ENCODE data around the gene ELMOD1.

Gene ELMOD1

DNA sequence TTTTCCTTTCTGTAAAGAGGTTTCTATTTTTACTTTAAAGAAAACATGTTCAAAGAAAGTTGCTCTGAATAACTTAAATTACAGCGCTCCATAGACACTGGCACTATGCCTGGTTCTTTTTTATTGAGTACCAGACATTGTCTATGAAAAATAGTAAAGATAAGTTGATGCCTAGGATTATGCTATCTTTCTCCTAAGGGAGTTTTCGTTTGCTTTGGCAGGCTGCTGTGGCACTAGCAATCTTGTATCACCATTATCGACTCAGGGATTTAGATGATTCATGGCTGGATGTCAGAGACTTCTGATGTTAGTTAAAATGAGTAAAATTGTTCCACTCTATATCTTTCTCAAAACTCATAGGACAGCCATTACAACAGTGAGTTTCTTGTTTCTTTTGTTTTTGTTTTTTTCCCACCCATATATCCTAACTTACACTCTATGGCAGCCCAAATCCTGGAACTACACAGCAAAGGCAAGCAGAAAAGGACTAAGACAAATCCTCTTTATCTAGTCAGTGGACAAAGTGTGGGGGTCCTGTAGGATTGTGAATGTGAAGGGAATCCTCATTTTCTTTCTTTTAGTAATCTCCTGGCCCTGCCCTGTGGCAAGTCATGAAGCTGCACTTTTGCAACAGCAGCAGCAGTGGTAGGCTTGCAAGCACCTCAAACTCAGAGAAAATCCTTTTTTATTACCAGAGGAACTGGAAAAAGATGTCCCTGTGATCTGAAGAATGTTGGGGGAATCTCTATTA lies 100.2 kb downstream of the ELMOD1 start:
- peak in 1 of 2 experiments; percentile 21 for DNase-seq

DNA sequence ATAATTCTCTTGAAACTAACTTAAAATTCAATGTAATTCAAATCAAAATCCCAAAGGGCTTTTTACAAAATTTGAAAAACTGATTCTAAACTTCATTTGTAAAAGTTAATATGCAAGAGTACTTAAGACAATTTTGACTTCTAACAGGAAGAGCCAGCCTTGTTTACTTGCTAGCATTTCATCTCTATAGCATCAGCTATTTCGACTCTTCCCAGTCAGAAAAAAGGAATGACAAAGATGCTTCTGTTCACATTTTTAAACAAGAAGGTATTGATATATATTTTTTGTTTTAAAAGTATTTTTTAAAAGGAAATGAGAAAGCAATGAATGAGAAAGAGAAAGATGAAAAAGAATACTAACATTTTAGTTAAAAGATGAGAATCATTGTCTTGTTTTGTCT lies 104.5 kb downstream of the ELMOD1 start:
- no peak for DNase-seq

GRCh38 chr11:107696140-107696539 lies 105.2 kb downstream of the ELMOD1 start:
- peak in 1 of 2 experiments; percentile 54 for DNase-seq

DNA sequence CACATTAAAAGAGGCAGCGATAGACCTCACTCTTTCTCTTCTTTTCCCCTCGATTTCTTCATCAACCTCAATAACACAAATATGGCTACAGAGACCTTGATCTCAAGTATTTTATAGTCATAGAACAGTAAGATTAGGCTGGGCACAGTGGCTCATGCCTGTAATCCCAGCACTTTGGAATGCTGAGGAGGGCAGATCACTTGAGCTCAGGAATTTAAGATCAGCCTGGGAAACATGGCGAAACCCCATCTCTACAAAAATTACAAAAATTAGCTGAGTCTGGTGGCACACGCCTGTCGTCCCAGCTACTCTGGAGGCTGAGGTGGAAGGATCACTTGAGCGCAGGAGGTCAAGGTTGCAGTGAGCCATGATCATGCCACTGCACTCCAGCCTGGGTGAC lies 106.3 kb downstream of the ELMOD1 start:
- DNase-seq, result no peak

DNA sequence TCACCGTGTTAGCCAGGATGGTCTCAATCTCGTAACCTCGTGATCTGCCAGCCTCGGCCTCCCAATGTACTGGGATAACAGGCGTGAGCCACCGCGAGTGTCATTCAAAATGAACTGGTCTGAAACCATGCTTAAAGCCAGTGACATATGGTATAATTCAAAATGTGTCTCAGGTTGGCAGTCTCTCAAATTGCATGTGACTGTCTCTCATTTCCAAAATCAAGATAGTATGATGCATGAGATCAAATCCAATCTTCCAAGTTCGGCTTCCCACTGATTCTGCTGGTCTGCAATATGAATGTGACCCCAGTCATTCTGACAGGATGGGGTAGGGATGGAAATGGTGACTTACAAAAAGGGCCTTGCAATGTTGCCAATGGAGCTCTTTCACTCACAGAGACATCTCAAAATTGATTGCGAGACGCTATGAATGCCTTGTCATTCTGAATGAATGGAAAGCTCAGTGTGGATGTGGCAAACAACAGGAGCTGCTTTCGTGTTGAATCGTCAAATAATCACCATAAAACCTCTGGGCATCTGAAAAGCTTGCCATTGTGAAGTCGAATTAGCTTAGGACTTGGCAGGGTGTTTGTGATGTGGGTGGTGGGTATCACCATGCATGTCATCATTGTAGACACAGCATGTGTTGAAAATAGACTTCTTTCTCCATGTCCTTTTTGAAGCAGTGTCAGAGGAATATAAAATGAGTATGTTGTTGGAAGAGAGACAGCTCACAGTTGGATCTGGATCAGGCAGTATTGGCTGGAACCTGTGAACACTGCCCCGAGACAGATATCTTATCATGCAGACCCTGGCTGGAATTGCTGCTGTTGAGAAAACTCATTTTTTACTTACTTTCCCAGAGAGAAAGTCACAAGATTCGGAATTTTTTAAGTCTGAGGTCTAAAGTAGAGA lies 108.7 kb downstream of the ELMOD1 start:
- peak; percentile 63 to 64 for DNase-seq

GRCh38 chr11:107702109-107702660 lies 111.2 kb downstream of the ELMOD1 start:
- no peak for DNase-seq

DNA sequence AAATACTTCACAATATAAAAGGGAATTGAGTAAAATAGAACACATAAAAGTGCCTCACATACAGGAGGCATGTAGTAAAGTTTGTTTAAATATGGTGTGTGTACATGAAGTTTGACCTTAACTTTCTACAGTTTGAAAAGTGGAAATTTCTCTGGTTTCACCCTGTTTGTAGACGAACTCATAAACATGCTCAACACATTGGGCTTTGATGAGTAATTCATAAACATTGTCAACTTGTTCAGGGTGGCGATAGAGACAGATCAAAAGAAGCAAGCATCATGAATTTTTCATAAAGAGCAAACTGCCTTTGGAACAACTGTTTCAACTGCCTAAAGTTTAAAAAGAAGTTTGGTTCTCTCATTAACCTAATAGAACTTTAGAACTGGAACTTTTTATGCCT lies 111.8 kb downstream of the ELMOD1 start:
- no peak for DNase-seq

GRCh38 chr11:107704451-107704850 lies 113.5 kb downstream of the ELMOD1 start:
- DNase-seq, result no peak

GRCh38 chr11:107705027-107705426 lies 114.1 kb downstream of the ELMOD1 start:
- no peak for DNase-seq

- no peak for DNase-seq
Measured at GRCh38 chr11:107706531-107706930, 115.6 kb downstream of the ELMOD1 start.

- DNase-seq, result no peak
Measured at GRCh38 chr11:107707215-107707671, 116.3 kb downstream of the ELMOD1 start.

DNA sequence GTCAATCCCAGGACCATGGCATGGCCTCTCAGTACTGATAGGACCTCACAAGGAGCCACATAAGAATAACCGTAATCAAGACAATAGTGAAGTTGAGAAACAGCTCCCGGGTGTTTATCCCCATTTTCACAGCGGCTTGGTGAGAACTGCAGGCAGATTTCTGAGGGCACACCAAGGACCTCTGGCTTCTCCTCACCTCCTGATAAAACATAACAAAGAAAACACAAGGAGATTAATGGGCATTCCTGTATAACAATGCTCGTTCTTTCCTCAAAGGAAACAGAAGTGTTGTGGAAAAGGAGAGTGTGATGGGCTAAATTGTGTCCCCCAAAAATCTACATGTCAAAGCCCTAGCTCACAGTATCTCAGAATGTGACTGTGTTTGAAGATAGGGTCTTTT lies 116.9 kb downstream of the ELMOD1 start:
- no peak for DNase-seq

GRCh38 chr11:107708792-107709191 lies 117.8 kb downstream of the ELMOD1 start:
- no peak for DNase-seq

GRCh38 chr11:107710301-107710700 lies 119.4 kb downstream of the ELMOD1 start:
- DNase-seq, result no peak

DNA sequence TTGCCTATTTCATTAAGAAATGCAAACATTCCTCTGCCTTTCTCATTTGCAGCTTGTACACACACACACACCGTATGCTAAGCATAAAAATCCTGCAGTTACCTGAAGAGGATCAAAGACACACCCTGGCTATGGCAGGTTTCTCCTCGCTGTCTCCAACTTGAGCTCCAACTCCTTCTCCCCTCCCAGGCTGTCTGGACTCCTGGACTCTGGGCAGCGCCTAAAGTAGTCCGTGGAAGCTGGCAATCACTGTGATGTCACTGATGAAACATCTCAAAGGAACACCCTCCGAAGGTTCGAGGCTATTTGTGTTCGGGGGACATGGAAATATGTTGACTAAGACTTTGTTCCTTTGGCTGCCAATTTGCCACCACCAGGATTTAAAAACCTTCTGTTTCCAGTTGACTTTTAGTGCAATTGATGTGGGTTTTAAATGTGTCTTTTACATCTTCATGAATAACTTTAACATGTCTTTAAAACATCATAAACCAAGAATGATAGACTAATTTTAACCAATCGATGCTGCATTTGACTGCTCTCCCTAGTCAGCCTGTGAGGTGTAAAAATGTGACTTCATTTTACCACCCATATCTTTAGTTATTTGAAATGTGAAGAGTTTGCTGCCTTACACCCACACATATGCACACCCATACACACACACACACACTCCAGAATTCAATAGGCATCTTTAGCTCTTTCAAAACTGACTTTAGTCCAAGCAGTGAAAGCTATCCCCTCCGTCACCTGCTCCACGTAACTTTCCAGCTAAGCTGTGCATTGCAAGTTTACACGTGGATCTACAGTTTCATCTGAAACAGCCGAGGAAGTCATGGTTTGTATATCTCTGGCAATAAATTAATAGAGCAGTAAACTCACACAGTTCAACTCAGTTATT lies 121.2 kb downstream of the ELMOD1 start, which contains the start of gene SLN:
Gene SLN, minus strand, starts transcription at position 196 of the 895 bp plus-strand sequence.
- DNase-seq, result no peak

GRCh38 chr11:107713009-107713408 lies 122.1 kb downstream of the ELMOD1 start:
- DNase-seq, result peak; percentile 73 to 82
